HCT116 (cell line): ENCODE data around the gene EIF4G3. TPM values are rescaled to one million over a fixed set of nuclear protein-coding genes. Genes with fewer than 3 reads are reported as not detected.

Source experiments
- ATAC-seq: fragments of 200-7000 bp; cut with Tn5 transposase; 2 replicates; pipeline ENCODE4 v1.9.1; 2020; ENCODE audit warnings: mild to moderate bottlenecking, moderate library complexity
- BruUV-seq: library from RNA; stranded (reverse); fragments of 400-500 nt; replicated peaks from 2 replicates; lab custom pipeline; 2021; lab: Mats Ljungman, UMichigan
- CTCF ChIA-PET: fragments of 300-600 bp; sonication (Branson Sonifier 250); formaldehyde crosslinking; loops from one replicate; lab custom pipeline; 2021; ENCODE audit warnings: antibody characterized with exemption; lab: Charles Lee
- POLR2A ChIA-PET: fragments of 300-600, 350-600 bp; sonication (Branson Sonifier 250); formaldehyde crosslinking; loops from one replicate; lab custom pipeline; 2021; ENCODE audit warnings: antibody characterized with exemption; lab: Charles Lee
- RAD21 ChIA-PET, 2 experiments: fragments of 300-600 bp; sonication (Branson Sonifier 250); formaldehyde crosslinking; loops; one replicate each; lab custom pipeline; 2023; ENCODE audit warnings: low total read pairs in 2 of 2; ENCODE audit not compliant: uncharacterized antibody in 2 of 2, unreplicated experiment in 2 of 2, low non-redundant PET in 1 of 2; lab: Charles Lee
- DNase-seq: peaks from one replicate; pipeline ENCODE4 v3.0.0-alpha.2; 2010; ENCODE audit warnings: low read depth, low spot score
- H2AFZ ChIP-seq: fragments of 200-600 bp; shearing (Covaris generic), sonication (generic); 2 replicates; pipeline ENCODE4 v1.6.1; 2017; ENCODE audit warnings: low read depth, mixed run types, mixed read lengths, antibody characterized with exemption, low read length; ENCODE audit not compliant: poor library complexity, severe bottlenecking
- H3K27ac ChIP-seq: 2 replicates; pipeline ENCODE4 v1.5.1; 2012; ENCODE audit warnings: low read depth, low read length
- H3K27me3 ChIP-seq: fragments of 200-600 bp; sonication (generic); 2 replicates; pipeline ENCODE4 v1.6.1; 2016; ENCODE audit warnings: mixed run types, low read length, mixed read lengths; ENCODE audit not compliant: insufficient read depth
- H3K36me3 ChIP-seq, 2 experiments: fragments of 200-500 bp in 1 of 2; fragments of 200-600 bp in 1 of 2; sonication (Bioruptor generic) in 1 of 2; sonication (generic) in 1 of 2; 2 replicates each; pipeline versions ENCODE4 v1.5.1 to v1.6.1; 2014 to 2016; ENCODE audit warnings: low read length in 2 of 2, inconsistent platforms in 1 of 2, mixed read lengths in 1 of 2, mixed run types in 1 of 2; ENCODE audit not compliant: insufficient read depth in 2 of 2, control insufficient read depth in 1 of 2
- H3K4me1 ChIP-seq, 2 experiments: fragments of 200-600 bp in 1 of 2; sonication (generic) in 1 of 2; 2 replicates each; pipeline versions ENCODE4 v1.5.1 to v1.6.1; 2012 to 2017; ENCODE audit warnings: low read length in 2 of 2, inconsistent platforms in 1 of 2, mild to moderate bottlenecking in 1 of 2, mixed read lengths in 1 of 2, mixed run types in 1 of 2, moderate library complexity in 1 of 2; ENCODE audit not compliant: insufficient read depth in 2 of 2, control insufficient read depth in 1 of 2
- H3K4me2 ChIP-seq: fragments of 200-600 bp; sonication (generic); 2 replicates; pipeline ENCODE4 v1.6.1; 2017; ENCODE audit warnings: mixed run types, low read length, mixed read lengths
- H3K4me3 ChIP-seq, 2 experiments: fragments of 200-600 bp in 1 of 2; sonication (generic) in 1 of 2; replicated peaks in 1 of 2; 2 replicates each; pipeline ENCODE4 v1.5.1; 2011 to 2016; ENCODE audit warnings: low read length in 2 of 2, control low read depth in 1 of 2, low read depth in 1 of 2, mild to moderate bottlenecking in 1 of 2, mixed read lengths in 1 of 2, mixed run types in 1 of 2
- H3K79me2 ChIP-seq: fragments of 200-600 bp; sonication (generic); 2 replicates; pipeline ENCODE4 v1.6.1; 2017; ENCODE audit warnings: mild to moderate bottlenecking, mixed run types, low read length, moderate library complexity, mixed read lengths; ENCODE audit not compliant: insufficient read depth
- H3K9ac ChIP-seq: fragments of 200-600 bp; sonication (generic); 2 replicates; pipeline ENCODE4 v1.6.1; 2016; ENCODE audit warnings: low read length, mixed read lengths
- H3K9me2 ChIP-seq: fragments of 200-600 bp; sonication (generic), shearing (Covaris generic); 2 replicates; pipeline ENCODE4 v1.6.1; 2017; ENCODE audit warnings: mixed run types, mild to moderate bottlenecking, moderate library complexity; ENCODE audit not compliant: insufficient read depth
- H3K9me3 ChIP-seq, 2 experiments: fragments of 200-500 bp in 1 of 2; fragments of 200-600 bp in 1 of 2; sonication (Bioruptor generic) in 1 of 2; sonication (generic) in 1 of 2; 2 replicates each; pipeline ENCODE4 v1.6.1; 2014 to 2017; ENCODE audit warnings: low read length in 2 of 2, mixed read lengths in 2 of 2, inconsistent platforms in 1 of 2, low read depth in 1 of 2, mild to moderate bottlenecking in 1 of 2, mixed run types in 1 of 2, moderate library complexity in 1 of 2; ENCODE audit not compliant: control insufficient read depth in 1 of 2, insufficient read depth in 1 of 2
- H4K20me1 ChIP-seq: fragments of 200-600 bp; sonication (generic), shearing (Covaris generic); 2 replicates; pipeline ENCODE4 v1.6.1; 2017; ENCODE audit warnings: mixed run types, mild to moderate bottlenecking, moderate library complexity; ENCODE audit not compliant: insufficient read depth
- ATF3 ChIP-seq: IDR thresholded peaks from 2 replicates; pipeline ENCODE4 v1.6.1; 2012
- CBX3 ChIP-seq: IDR thresholded peaks from 2 replicates; pipeline ENCODE4 v1.6.1; 2012; ENCODE audit warnings: low read depth
- CEBPB ChIP-seq: IDR thresholded peaks from 2 replicates; pipeline ENCODE4 v1.6.1; 2012; ENCODE audit warnings: low read depth
- CTCF ChIP-seq, 3 experiments: fragments of 200-600 bp in 1 of 3; sonication (generic) in 1 of 3; IDR thresholded peaks in 2 of 3; conservative IDR thresholded peaks in 1 of 3; 2 replicates each; pipeline ENCODE4 v1.5.1; 2012 to 2017; ENCODE audit warnings: low read depth in 2 of 3, low read length in 2 of 3, antibody characterized with exemption in 1 of 3, borderline replicate concordance in 1 of 3, control low read depth in 1 of 3, mild to moderate bottlenecking in 1 of 3, mixed read lengths in 1 of 3, mixed run types in 1 of 3, moderate library complexity in 1 of 3; ENCODE audit not compliant: insufficient read depth in 1 of 3
- EGR1 ChIP-seq: IDR thresholded peaks from 2 replicates; pipeline ENCODE4 v1.6.1; 2012; ENCODE audit warnings: low read depth
- EZH2 ChIP-seq: fragments of 200-600 bp; sonication (generic); IDR thresholded peaks from 2 replicates; pipeline ENCODE4 v1.6.1; 2017; ENCODE audit warnings: antibody characterized with exemption, mixed run types
- EZH2phosphoT487 ChIP-seq: fragments of 200-600 bp; IDR thresholded peaks from 2 replicates; pipeline ENCODE4 v1.6.1; 2018; ENCODE audit warnings: antibody characterized with exemption, borderline replicate concordance
- FOSL1 ChIP-seq: IDR thresholded peaks from 2 replicates; pipeline ENCODE4 v1.6.1; 2012; ENCODE audit warnings: low read depth
- MAX ChIP-seq: IDR thresholded peaks from 2 replicates; pipeline ENCODE4 v1.6.1; 2012
- POLR2AphosphoS5 ChIP-seq: IDR thresholded peaks from 2 replicates; pipeline ENCODE4 v1.6.1; 2011; ENCODE audit warnings: mild to moderate bottlenecking, low read depth, low read length, moderate library complexity
- RAD21 ChIP-seq: IDR thresholded peaks from 2 replicates; pipeline ENCODE4 v1.6.1; 2012; ENCODE audit warnings: low read depth, mild to moderate bottlenecking
- SIN3A ChIP-seq: IDR thresholded peaks from 2 replicates; pipeline ENCODE4 v1.6.1; 2012; ENCODE audit warnings: low read depth
- SP1 ChIP-seq: IDR thresholded peaks from 2 replicates; pipeline ENCODE4 v1.6.1; 2012; ENCODE audit warnings: low read depth
- SRF ChIP-seq: IDR thresholded peaks from 2 replicates; pipeline ENCODE4 v1.6.1; 2012; ENCODE audit warnings: low read depth
- YY1 ChIP-seq: IDR thresholded peaks from 2 replicates; pipeline ENCODE4 v1.6.1; 2011; ENCODE audit warnings: low read length, low read depth, moderate library complexity, mild to moderate bottlenecking; ENCODE audit not compliant: insufficient replicate concordance; ENCODE audit errors: extremely low read depth
- ZBTB33 ChIP-seq: IDR thresholded peaks from 2 replicates; pipeline ENCODE4 v1.6.1; 2011; ENCODE audit warnings: mild to moderate bottlenecking, low read length, moderate library complexity; ENCODE audit not compliant: insufficient replicate concordance; ENCODE audit errors: extremely low read depth
- ZFX ChIP-seq: fragments of 450-650 bp; IDR thresholded peaks from 2 replicates; pipeline ENCODE4 v1.6.1; 2017
- intact Hi-C: fragments of 100-400 bp; cut with micrococcal nuclease; formaldehyde crosslinking; loops from 2 replicates; pipeline ENCODE4 v1.10.0; 2022
- total RNA-seq: library from RNA; stranded (reverse); gene quantifications from one replicate; pipeline ENCODE4 v1.2.1, GENCODE V29; 2021; ENCODE audit not compliant: unreplicated experiment

Gene EIF4G3
- total RNA-seq, 1 experiment from 2014 or later, result 40.1 TPM

GRCh38 chr1:20992322-20993056 is 184.2 kb downstream of the EIF4G3 start (continued):
- no peak for TF ChIP-seq CTCF (IDR thresholded peaks at IDR 0.05 in 2 of 3, conservative IDR thresholded peaks at IDR 0.05 in 1 of 3; ENCODE audit: borderline replicate concordance in 1 of 3, insufficient read depth in 1 of 3, low read depth in 2 of 3, low read length in 2 of 3)
- no peak for TF ChIP-seq EZH2
- no peak for TF ChIP-seq CEBPB
- no peak for TF ChIP-seq MAX
- TF ChIP-seq ATF3, result no peak
- no peak for TF ChIP-seq SRF

- no peak for DNase-seq
Observed at GRCh38 chr1:20988943-20989342, 187.8 kb downstream of the EIF4G3 start.

More at GRCh38 chr1:20988943-20989342, 187.8 kb downstream of the EIF4G3 start:
- Histone ChIP-seq H3K4me2 (no peak overlapping the region), H3K27ac (no peak overlapping the region), H3K9ac (no peak overlapping the region), H2AFZ (no peak overlapping the region), H3K4me3 (no peak overlapping the region), H4K20me1 (peaks cover 3% of the 10 kb centered on the region; the same call in 1 of the 2 replicates), H3K9me2 (no peaks in the 10 kb centered on the region), H3K79me2 (no peaks in the 10 kb centered on the region), H3K9me3 (no peaks in the 10 kb centered on the region), H3K36me3 (no peaks in the 10 kb centered on the region), H3K4me1 (no peaks in the 10 kb centered on the region), H3K27me3 (no peaks in the 10 kb centered on the region)
- POLR2A ChIA-PET, result no interaction called here
- TF ChIP-seq YY1 (no peak), SP1 (no peak), ATF3 (no peak), EGR1 (no peak), FOSL1 (no peak), EZH2 (no peak), EZH2phosphoT487 (no peak), ZBTB33 (no peak), CEBPB (no peak), SRF (no peak), RAD21 (no peak), MAX (no peak), ZFX (no peak), CBX3 (no peak), SIN3A (no peak), POLR2AphosphoS5 (no peak)
- BruUV-seq, result no TSS peak
- CTCF ChIA-PET, result interaction anchor here (0.6 to 1.5 kb wide), 2 partner anchors 25 to 206 kb away, joined by 3 to 5 read pairs; no protein-coding TSS in a partner anchor
- no peak for ATAC-seq
- intact Hi-C loops, result no loop called here
- RAD21 ChIA-PET, result no interaction called here
